Measurements from ENCODE around the gene GGTA1.
"Not testable (repeated sequence)": the region's sequence is repeated elsewhere in the genome, so short reads cannot be mapped to it uniquely, and the experiment has no call there.

GGTA1 gene

GRCh38 chr9:121455527-121456239 lies 44.0 kb downstream of the GGTA1 start:
- peak; percentile 2 to 11 for DNase-seq

- DNase-seq = no peak
Observed at GRCh38 chr9:121454972-121455371, 44.7 kb downstream of the GGTA1 start.

DNA sequence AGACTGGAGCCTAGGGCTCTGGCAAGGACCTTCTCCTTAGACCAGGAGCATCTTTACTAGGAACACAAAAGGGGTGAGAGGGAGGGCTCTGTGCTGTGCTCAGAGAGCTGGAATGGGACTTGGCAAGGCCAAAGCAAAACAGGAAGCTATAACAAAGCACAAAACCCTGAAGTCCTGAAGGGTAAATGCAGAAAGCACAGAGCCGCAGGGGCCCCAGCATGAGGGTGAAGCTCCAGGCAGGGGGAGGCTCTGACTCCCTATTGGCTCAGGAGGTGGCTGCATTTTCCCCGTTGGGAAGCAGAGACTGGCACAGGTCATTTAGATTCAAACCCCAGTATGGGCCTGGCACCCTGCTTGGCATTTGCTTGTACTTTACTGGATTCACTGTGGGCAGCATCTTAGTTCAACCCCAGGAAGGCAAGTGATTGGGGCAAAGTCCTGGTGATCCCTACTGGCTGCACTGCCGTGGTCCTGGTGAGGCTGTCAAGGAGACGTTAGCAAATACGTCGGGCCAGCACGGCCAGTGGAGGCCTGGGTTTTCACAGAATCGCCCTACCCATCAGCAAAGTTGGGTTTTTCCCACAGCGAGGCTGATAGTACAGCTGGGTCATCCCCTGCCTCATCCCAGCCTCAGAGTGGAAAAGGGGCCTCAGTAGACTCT lies 46.3 kb downstream of the GGTA1 start:
- no peak for DNase-seq

- DNase-seq = no peak
Observed at GRCh38 chr9:121452085-121452484, 47.6 kb downstream of the GGTA1 start.

DNA sequence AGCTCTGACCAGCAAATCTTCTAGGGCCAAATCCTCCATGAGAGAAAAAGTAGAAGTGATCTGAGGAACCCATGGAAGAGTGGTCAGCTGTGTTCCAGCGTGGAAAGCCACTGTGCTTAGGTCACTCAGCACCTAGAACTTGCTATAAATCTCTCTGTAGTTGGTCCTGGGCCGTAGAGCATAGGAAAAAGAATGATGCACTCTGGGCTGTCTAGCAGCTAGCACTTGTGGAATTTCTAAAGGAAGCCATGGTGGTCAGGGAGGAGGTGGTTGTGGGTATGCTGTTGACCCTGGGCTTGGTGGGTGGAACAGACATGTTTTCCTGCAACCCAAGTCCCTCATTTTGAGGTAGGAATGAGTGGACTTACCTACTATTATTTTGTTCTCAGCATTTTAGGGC lies 48.1 kb downstream of the GGTA1 start:
- DNase-seq = no peak

DNA sequence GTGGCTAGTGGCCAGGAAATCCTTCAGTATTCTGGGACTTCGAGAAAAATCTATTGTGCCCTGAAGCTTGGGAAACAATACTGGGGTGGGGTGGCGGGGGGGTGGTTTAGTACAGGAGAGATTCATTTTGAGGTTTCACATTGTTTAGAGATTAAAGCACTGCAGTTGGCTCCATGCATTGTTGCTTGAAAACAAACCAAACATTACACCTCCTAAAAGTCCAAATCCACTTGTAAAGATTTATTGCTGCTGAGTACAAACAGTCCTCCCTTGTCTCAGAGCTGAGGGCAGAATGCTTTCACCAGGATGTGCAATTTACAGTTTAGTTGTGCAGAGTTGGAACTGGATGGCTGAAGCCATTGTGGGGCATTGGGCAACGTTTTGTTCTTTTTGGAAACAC lies 49.4 kb downstream of the GGTA1 start:
- no peak for DNase-seq

DNA sequence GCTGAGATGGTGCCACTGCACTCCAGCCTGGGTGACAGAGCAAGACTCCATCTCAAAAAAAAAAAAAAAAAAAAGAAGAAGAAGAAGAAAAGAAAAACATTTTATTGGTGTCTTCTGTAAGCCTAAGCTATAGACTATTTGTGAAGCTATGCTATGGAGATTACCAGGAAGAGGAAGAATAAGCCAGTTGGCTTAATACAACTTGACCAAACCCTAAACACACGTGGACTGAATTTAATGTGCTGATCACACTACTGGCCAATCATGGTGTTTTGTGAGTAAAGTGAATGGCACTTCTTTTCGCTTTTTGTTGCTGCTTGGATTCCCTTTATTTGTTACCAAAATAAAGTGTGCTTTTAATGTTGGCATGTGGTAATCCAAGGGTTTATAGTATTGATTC lies 49.9 kb downstream of the GGTA1 start:
- no peak for DNase-seq

GRCh38 chr9:121447321-121447834 lies 52.3 kb downstream of the GGTA1 start:
- no peak for DNase-seq

GRCh38 chr9:121445986-121446385 lies 53.7 kb downstream of the GGTA1 start:
- DNase-seq = no peak

DNA sequence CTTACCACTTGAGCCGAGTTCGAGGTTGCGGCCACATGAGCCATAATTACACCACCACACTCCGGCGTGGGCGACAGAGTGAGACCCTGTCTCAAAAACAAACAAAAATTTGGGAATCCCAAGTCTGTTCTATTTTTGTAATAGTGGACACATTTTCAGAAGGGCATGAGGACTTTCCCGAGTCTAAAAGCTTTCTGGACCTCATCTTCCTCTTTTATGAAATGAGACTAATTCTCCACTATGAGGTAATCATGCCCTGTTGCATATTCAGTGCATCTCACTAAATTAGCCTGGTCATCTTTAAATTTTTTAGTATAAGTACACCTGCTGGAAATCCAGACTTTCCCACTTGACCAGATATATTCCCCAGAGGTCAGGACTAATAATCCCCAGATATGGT lies 55.7 kb downstream of the GGTA1 start:
- no peak for DNase-seq

DNA sequence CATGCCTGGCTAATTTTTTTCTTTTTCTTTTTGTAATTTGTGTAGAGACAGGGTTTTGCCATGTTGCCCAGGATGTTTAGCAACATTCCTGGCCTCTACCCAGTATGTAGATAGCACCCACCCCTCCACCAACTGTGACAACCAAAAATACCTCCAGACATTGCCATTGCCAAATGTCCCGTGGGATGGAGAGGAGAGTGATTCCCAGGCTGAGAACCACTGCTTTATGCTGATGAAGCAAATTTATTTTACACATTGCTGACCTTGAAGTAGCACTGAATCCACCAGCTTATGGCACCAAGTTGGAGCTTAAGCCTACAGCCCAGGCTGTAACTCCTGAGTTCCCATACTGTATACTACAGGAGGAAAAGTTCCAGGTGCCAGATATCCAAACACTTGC lies 58.5 kb downstream of the GGTA1 start:
- DNase-seq = no peak

DNA sequence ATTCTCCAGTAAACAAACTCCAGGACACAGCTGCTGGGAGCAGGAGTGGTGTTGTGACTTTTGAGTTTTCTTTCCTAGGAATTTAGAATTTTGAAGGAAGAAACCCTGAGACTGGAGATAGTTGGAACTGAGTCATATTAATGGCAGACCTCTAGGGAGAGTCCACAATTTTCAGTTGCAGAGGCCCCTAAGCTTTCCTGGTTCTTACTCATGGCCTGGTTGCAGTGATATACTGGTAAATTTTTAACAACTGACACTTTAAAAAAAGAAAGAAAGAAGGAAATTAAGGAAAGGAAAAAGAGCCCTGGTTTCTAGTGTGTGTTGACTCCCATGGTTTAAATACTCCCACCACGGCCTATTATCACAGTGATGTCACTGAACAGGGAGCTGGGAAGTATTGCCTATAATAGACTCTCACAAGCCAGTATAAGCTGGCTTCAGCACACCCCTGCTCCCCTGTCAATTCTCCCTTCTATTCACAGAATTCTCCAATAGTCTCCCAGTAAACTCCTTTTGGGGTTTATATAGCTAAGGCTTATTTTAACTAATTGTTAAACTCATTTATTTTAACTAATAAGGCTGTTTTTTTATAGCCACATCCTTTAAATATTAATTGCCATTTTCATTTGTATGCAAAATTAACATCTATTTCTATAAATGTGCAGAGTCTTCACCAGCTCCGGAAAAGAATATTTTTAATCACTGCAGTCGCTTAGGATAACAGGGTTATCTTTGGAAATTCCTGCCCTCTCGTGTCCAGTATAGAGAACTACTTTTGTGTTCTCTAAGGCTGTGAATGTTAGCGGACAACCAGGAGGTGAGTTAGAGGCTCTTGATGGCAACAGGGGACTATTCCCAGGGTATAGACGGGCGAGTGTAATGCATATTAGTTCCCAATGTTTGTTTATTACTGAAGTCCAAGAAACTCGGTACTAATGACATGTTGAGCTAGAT lies 59.7 kb downstream of the GGTA1 start:
- DNase-seq = no peak

DNA sequence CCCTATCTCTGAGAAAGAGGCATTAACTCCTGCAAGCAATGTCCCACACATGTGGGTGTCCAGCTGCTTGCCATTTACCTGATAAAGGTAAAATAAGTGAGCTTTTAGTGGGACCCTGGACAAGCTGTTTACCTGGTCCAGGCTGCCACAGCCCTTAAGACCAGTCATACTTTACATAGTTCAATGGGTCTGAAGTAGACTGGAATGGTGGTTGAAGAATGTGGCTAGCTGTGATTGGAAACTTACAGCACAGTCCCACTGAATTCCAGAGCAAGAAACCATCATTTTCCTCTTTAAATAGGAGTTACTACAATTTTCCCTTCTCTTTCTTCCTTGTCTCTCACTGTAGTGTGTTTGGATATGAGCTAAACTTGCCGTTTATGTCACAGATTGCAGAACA lies 60.6 kb downstream of the GGTA1 start:
- no peak for DNase-seq

GRCh38 chr9:121437891-121438290 lies 61.8 kb downstream of the GGTA1 start:
- no peak for DNase-seq

DNA sequence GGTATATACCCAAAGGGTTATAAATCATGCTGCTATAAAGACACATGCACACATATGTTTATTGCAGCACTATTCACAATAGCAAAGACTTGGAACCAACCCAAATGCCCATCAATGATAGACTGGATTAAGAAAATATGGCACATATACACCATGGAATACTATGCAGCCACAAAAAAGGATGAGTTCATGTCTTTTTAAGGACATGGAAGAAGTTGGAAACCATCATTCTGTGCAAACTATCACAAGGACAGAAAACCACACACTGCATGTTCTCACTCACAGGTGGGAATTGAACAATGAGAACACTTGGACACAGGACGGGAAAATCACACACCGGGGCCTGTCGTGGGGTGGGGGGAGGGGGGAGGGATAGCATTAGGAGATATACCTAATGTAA lies 62.6 kb downstream of the GGTA1 start:
- DNase-seq = not testable (repeated sequence)

DNA sequence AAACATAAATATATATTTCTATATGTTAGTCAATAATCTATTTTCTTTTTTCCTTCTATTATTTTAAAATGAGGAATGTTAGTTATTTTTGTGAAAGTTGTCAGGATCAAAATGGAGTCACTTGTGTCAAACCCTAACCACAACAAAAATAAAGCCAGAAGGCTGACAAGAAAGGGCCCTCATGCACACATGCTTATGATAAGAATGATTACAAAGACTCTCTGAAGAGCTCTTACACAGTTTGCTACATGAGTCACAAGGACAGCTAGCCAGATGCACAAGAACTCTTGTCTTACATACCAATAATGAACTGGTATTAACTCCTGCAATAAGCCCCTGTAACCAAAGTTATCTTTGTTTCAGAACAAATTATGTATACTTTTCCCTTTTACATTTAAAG lies 64.7 kb downstream of the GGTA1 start:
- DNase-seq = no peak

GRCh38 chr9:121427899-121428298 lies 71.7 kb downstream of the GGTA1 start:
- no peak for DNase-seq

DNA sequence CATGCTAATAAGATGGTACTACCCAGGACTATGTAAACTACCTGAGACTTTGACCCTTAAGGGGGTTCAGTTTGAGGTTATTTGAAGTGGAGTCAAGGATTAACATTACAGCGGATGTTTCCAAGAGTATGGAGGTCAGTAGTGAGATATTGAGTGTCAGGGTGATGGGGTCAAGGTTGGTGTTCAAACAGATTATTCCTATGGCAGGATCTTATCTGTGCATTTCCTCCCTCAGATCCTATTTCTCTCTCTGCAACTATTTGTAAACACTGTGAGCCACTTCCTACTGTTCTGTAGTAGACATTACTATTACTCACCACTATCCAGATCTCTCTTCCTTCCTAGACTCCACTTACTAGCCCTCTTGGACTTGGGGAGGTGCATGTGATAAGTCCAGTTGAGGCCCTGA lies 75.6 kb downstream of the GGTA1 start:
- no peak for DNase-seq

DNA sequence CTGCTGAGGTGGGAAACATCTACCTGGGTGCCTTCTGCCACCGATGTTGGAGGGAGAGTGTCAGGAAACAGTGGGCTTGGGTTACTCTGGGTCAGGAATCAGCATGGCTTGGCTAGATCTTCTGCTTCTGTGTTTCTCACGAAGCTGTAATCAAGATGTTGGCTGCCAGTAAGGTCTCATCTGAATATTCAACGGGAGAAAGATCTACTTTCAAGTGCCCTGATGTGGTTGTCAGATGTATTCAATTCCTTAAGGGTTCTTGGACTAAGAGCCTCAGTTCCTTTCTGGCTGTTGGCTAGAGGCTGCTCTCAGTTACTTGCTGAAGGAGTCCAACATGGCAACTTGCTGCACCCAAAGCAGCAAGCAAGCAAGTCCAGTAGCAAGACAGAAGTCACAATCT lies 87.7 kb downstream of the GGTA1 start:
- no peak for DNase-seq

DNA sequence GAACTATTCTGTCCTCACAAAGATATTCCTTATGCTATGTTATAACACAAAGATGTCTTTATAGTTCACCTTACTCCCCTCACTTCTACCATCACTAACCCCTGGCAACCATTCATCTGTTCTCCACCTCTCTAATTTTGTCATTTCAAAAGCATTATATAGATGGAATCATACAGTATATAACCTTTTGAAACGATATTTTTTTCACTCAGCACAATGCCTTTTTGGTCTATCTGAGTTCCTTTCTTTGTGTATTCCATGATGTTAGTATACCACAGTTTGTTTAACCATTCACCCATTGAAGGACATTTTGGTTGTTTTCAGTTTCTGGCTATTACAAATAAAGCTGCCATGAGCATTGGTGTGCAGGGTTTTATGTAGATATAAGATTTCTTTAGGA lies 93.7 kb downstream of the GGTA1 start:
- DNase-seq = no peak
